Left ventricle myocardium inferior (tissue), 1 donor: ENCODE results near the gene FNDC3B. TPM values are rescaled to one million over a fixed set of nuclear protein-coding genes. Genes with fewer than 3 reads are reported as not detected.

ENCODE experiments used
- DNase-seq: peaks from one replicate; pipeline ENCODE4 v3.0.0-alpha.2; 2020
- H3K27ac ChIP-seq: fragments of 200-600 bp; replicated peaks from 2 replicates; pipeline ENCODE4 v1.8.0; 2021
- H3K27me3 ChIP-seq: fragments of 200-600 bp; 2 replicates; pipeline ENCODE4 v1.8.0; 2021; ENCODE audit warnings: low read depth
- H3K36me3 ChIP-seq: fragments of 200-600 bp; 2 replicates; pipeline ENCODE4 v1.8.0; 2021
- H3K4me1 ChIP-seq: fragments of 200-600 bp; 2 replicates; pipeline ENCODE4 v1.8.0; 2021
- H3K4me3 ChIP-seq: fragments of 200-600 bp; 2 replicates; pipeline ENCODE4 v1.8.0; 2021; ENCODE audit warnings: mild to moderate bottlenecking, moderate library complexity
- H3K9me3 ChIP-seq: fragments of 200-600 bp; replicated peaks from 2 replicates; pipeline ENCODE4 v1.8.0; 2021
- CTCF ChIP-seq: fragments of 200-600 bp; IDR thresholded peaks from 2 replicates; pipeline ENCODE4 v1.8.0; 2021; ENCODE audit warnings: antibody characterized with exemption, mild to moderate bottlenecking, borderline replicate concordance
- intact Hi-C: fragments of 100-400 bp; cut with micrococcal nuclease; formaldehyde crosslinking; loops from one replicate; pipeline ENCODE4 v1.11.0; 2022
- total RNA-seq: library from RNA; stranded (reverse); fragmentation: NEBNext Ultra II Directional; extraction: Animal tissue kit (Norgen Biotek cat#: 25700); gene quantifications from one replicate; pipeline ENCODE4 v1.2.1, GENCODE V29; 2021
- donor health status: DM: no; HTN: yes; CAD: no; lungs with severe emphysema.

Gene FNDC3B
- total RNA-seq, 1 donor from 2014 or later, result 75.7 TPM

- no peak for DNase-seq
- peak overlapping the region; percentile 99 for H3K27ac ChIP-seq
- H3K36me3 ChIP-seq, result no peaks in the 10 kb centered on the region
- intact Hi-C loops, result no loop called here
- no peaks in the 10 kb centered on the region for H3K9me3 ChIP-seq
- H3K4me1 ChIP-seq, result peaks cover 88% of the 10 kb centered on the region
- H3K27me3 ChIP-seq, result no peaks in the 10 kb centered on the region
- no peak overlapping the region for H3K4me3 ChIP-seq
- TF ChIP-seq CTCF, result no peak
These were observed 4.4 kb downstream of the FNDC3B start for GRCh38 chr3:172043766-172044165.

DNA sequence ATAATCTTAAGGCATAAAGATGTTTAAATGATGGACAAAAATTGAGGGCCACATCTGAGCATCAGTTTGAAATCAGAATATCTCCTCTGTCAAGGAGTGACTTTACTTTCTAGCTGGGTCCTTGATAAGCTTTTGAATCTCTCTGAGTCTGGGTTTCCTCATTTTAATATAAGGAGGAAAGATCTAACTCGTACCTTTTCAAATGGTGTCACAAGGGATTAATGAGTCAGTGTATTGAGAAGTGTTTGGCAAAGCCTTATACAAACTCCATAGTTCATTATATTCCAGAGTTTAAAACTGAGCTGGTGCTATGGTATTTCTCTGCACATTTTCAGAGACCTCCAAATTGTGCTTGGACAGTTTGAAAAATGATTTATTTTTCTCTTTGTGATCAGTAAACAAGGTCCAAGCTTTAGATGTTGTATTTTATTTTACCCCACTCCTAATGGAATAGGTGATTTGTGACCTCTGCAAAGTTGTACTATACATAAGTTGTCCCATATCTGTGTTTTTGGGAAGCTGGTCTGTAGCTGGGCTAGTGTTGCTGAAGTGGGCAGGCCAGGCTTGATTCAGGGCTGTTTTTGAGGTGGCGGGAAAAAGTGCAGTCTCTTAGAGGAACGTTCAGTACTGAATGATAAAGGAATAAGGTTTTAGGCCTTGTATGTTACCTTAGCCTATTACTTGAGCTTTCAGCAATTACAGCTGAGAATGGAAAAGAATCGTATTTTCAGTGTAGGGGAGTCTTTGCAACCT is 5.6 kb downstream of the FNDC3B start:
- Histone ChIP-seq H3K4me1 (peaks cover 86% of the 10 kb centered on the region), H3K36me3 (peaks cover 10% of the 10 kb centered on the region), H3K4me3 (peak overlapping the region; percentile 18), H3K27ac (peak overlapping the region; percentile 99), H3K9me3 (no peaks in the 10 kb centered on the region), H3K27me3 (no peaks in the 10 kb centered on the region)
- intact Hi-C loops, result no loop called here
- no peak for DNase-seq
- TF ChIP-seq CTCF, result no peak

- no peaks in the 10 kb centered on the region for H3K9me3 ChIP-seq
These were observed 7.0 kb downstream of the FNDC3B start for GRCh38 chr3:172046268-172046915.

DNA sequence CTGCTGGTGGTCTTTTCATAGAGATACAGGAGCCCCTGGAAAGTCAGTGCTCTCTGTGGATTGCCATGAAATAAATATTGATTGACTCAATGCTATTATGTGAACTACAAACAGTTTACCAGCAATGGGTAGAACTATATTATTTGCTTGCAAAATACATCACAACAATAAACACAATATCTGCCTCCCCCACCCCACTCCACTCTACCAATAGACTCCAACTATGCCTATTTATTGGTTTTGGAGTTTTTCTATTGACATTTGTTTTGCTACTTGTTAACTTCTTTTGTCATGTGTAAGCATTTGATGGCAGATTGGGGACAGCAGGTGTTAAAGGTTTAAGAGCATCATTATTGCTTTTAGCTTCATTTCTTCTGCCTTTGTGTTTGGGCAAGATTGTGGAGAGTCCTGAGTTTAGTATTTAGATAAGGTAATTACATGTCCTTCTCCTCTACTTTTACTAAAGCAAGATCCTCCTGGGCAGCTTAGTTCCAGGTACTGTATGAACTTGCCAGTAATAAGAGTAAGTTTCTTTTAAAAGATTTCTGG is 8.3 kb downstream of the FNDC3B start:
- H3K27me3 ChIP-seq, result no peaks in the 10 kb centered on the region
- H3K27ac ChIP-seq, result no peak overlapping the region
- H3K4me1 ChIP-seq, result peaks cover 70% of the 10 kb centered on the region
- no peaks in the 10 kb centered on the region for H3K9me3 ChIP-seq
- intact Hi-C loops, result no loop called here
- H3K4me3 ChIP-seq, result no peak overlapping the region
- DNase-seq, result no peak
- peaks cover 32% of the 10 kb centered on the region for H3K36me3 ChIP-seq
- TF ChIP-seq CTCF, result no peak

More at GRCh38 chr3:172046268-172046915, 7.0 kb downstream of the FNDC3B start:
- H3K27me3 ChIP-seq, result no peaks in the 10 kb centered on the region
- no peak for TF ChIP-seq CTCF
- peaks cover 23% of the 10 kb centered on the region for H3K36me3 ChIP-seq
- no peak for DNase-seq
- H3K4me3 ChIP-seq, result no peak overlapping the region
- intact Hi-C loops, result no loop called here
- H3K27ac ChIP-seq, result peak overlapping the region; percentile 41
- peaks cover 75% of the 10 kb centered on the region for H3K4me1 ChIP-seq

GRCh38 chr3:172048599-172048998 is 9.2 kb downstream of the FNDC3B start:
- Histone ChIP-seq H3K27me3 (no peaks in the 10 kb centered on the region), H3K36me3 (peaks cover 37% of the 10 kb centered on the region), H3K4me3 (no peak overlapping the region), H3K27ac (no peak overlapping the region), H3K9me3 (no peaks in the 10 kb centered on the region), H3K4me1 (peaks cover 70% of the 10 kb centered on the region)
- intact Hi-C loops, result no loop called here
- no peak for TF ChIP-seq CTCF
- DNase-seq, result no peak
